ENCODE measurements around the gene KAZN.
A peak's percentile ranks its signal among the peaks of the same experiment; 100 is the strongest.

KAZN gene

DNA sequence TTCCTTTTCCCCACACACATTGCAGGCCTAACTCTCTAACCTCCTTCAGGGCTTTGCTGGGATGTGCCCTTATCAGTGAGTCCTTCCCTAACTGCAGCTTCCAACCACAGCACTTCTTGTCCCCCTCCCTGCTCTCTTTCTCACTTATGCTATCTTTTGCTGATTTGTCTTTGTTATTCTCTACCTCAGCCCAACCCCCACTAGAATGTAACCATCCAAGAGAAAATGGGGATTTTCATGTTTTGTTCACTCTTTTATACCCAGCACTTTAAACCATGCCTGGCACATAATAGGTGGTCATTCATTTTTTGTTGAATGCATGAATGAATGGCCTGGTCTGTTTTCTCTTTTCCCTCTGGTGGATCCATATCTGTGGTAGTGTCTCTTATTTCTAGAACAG, 243.5 kb downstream of the KAZN start:
- no peak for DNase-seq

DNA sequence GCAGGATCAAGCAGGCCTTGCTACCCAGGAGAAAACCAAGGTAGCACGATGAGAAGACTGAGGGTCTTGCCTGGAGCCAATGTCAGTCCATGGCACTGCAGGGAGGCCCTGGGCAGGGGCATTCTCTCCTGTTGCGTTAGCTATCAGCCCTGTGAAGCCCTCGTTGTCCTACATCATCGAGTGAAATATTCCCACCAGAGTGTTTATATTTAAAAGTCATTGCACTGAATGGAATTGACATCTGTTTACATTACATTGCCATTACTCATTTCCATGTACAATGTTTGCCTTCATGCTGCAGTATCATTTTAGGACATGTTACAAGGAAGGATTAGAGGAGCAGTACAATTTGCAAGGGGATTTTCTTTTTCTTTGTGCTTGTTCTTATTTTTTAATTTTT, 243.9 kb downstream of the KAZN start:
- peak; percentile 61 for DNase-seq

DNA sequence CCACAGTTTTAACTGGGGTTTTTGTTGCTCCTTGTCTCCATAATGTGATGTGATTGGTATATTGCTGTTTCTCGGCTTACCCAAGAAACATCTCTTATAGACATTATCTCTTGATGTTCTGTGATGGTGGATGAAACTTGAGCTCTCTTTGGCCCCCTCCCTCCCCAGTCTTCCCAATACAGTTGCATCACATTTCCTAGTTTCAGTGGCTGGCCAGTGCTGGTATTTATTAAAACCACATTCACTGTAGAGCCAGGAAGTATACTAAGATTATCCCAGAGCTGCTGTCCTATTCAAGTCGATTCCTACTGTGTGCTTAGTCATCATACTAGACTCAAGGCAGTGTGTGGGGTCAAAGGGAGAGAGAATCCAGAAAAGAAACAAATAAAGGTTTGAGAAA, 244.4 kb downstream of the KAZN start:
- DNase-seq = peak; percentile 66

DNA sequence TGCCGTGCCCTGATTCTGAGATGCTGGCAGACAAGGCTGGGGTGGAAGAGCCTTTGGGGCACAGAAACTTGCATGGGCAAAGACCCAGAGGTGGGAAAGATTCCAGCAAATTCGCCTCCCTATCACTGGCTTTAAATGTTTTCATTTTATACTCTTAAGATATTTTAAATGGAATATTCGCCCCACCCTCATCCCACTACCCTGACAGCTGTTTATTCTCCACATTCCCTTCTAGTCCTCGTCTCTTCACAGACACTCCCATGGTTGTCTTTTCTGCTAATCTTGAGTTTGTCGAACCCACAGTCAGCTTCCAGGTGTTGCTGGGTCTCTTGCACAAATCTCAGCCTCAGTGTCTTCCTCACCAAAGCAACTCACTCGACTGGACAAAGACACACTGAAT, 245.0 kb downstream of the KAZN start:
- no peak for DNase-seq

DNA sequence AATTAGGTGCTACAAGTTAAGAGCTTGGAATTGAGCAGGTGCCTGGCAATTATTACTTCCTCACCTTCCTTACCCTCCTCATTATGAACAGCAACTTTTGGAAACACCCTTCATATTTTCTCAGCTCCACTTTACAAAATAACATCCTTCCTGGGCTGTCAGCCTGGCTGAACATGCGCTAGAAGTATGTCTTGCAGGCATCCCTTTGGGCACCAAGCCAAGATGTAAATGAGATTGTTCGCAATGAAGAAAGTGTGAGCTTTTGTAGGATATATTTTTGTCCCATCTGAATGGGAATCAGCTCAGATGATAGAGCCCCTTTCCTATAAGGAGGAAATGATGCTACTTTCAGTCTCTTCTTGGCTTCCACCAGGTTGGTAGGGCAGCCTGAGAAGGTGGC, 245.9 kb downstream of the KAZN start:
- DNase-seq = no peak

DNA sequence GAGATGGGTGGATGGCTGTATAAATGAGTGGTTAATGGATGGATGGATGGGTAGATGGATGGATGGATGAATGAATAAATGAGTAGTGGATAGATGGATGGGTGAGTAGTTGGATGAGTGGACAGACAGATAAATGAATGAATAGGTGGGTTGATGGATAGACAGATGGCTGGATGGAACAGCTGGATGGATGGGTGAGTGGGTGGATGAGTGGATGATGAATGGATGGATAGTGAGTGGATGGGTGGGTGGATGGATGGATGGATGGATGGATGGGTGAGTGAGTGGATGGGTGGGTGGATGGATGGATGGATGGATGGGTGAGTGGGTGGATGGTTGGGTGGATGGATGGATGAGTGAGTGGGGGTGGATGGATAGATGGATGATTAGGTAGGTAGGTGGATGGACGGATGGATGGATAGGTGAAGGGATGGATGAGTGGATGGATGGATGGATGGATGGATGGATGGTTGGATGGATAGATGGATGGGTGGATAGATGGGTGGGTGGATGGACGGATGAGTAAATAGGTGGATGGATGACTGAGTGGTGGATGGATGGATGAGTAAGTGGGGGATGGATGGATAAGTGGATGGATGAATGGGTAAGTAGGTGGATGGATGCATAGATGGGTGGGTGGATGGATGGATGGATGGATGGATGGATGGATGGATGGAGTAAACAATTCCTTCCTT, 246.6 kb downstream of the KAZN start:
- no peak for DNase-seq

DNA sequence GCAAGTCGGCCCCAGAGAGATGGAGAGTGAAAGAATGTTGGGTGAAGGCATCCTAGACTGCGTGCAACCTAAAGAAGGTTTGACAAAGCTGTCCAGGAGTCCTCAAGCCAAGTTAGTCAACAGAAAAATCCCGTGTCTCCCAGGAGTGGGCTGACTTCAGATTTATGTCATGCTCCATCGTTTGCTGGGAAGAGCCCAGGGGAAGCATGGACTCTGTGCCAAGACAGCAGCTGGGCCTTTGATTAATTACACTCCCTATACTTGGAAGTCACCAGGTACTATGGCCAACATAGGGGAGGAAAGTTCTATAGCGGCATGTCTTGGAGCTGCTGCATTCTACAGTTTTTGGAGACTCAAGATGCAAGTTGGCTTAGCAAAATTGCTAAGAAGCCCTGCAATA, 247.4 kb downstream of the KAZN start:
- no peak for DNase-seq

DNA sequence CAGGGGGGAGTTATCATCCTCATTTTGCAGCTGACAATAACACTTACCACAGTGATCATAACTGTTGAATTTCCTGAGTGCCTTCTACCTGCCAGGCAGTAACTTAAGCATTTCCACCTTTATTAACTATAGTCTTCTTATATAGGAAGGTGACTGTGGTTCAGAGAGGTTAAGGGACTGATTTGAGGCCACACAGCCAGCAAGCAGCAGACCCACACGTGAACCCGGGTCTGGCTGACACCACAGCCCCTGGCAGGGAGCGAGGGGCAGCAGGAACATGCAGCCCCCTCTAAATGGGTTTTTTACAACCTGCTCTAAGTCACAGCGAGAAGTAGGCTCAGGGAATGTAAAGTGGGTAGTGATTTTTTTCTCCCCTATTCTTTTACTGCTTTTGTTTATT, 248.2 kb downstream of the KAZN start:
- DNase-seq = no peak

DNA sequence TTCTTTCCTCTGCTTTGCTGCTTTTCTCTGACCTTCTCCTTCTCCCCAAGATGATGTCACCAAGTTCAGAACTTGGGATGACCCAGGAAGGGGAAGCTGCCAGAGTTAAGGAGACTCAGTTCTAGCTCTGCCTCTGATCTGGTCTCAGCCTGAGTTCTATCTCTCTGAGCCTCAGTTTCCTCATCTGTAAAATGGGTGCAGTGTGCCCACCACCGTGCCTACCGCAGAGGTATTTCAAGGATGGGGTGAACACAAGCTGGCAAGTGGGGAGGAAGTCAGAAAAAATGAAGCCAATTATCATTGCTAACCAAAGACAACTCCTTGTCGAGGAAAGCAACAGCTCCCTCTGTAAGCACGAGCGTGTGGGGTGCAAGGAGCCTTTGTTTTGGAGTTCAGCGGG, 249.7 kb downstream of the KAZN start:
- DNase-seq = no peak

DNA sequence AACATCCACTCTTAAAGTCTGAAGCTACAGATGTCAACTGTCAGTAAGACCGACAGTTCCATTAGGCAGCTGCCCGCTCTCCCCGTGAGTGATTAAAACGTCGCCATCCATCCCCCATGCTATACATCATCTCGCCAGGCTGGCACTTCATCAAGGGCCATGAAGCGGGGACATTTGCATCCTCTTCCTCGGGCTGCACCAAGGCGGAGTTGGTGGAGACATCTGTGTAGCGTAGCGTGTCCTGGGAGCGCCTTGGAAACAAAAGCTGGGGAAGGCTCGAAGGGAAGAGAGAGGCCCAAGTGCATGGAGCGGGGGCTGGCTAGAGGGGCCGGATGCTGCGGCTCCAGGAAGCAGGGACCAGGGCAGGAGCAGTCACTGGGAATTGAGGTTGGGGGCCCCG, 250.1 kb downstream of the KAZN start:
- DNase-seq = no peak

DNA sequence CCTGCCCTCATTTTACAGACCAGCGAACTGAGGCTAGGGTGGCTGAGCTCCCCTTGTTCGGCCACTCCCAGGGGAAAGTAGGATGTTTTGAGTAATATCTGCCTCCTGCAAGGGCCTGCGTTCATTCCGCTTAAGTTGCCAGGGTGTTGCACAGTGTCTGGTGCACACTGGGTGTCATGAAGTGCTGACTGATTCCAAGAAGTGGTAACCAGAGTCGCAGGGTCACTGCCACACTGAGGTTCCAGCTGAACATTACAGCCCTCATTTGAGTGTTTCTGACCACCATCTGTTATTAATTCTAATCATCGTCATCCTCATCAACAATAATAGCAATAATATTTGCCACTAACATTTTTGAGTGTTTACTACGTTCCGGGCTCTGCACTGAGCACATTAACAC, 250.6 kb downstream of the KAZN start:
- DNase-seq = no peak

DNA sequence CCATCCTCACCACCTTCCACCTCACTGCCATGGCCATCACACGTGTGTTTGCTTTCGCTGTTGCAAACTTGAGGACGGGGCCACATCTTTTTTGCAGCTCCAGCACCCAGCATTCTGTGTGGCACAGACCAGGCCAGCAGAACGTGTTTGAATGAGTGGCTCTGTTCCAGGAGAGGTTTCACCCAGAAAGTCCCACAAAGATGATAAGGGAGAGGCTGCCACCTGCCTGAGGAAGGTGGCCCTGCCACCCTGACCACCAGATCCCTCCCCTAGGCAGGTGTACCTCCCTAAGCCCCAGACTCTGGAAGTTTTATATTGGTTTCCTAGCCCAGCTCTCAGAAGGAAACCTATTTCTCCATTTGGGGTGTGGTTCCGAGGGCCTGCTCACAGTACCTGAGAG, 252.1 kb downstream of the KAZN start:
- no peak for DNase-seq

DNA sequence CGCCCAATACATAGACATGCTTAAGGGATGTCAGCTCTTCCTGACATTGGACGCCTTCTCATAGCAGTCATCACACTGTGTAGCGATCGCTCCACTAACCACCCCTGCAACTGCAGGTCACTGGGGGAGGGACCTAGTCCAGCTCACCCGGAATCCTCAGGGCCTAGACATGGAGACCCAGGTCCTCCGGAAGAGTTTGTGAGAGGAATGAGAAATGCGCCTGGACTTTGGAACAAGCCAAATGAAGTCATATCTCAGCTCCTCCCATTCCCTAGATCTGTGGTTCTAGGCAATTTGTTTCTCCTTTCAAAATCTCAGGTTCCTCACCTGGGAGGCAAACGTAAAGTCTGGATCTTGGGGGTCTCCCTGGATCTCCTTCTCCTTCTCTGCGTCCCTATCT, 253.3 kb downstream of the KAZN start:
- DNase-seq = no peak

DNA sequence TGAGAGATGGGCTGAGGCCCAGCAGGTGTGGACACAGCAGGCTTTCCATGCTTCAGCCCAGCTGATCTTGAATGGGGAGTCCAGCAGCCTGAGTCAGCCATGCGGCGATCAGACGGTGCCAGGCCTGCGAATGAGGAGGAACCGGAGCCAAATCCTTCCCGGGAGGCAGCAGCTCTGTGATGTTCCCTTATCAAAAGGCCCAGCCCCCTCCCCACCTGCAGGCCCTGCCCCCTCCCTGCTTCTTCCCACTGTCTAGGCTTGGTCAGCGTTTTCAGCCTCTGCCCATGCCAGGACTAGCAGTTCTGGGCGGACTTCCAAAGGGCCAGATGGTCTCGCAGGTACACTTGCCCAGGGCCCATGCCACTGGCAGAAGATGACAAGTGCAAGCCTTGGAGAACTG, 253.8 kb downstream of the KAZN start:
- no peak for DNase-seq

DNA sequence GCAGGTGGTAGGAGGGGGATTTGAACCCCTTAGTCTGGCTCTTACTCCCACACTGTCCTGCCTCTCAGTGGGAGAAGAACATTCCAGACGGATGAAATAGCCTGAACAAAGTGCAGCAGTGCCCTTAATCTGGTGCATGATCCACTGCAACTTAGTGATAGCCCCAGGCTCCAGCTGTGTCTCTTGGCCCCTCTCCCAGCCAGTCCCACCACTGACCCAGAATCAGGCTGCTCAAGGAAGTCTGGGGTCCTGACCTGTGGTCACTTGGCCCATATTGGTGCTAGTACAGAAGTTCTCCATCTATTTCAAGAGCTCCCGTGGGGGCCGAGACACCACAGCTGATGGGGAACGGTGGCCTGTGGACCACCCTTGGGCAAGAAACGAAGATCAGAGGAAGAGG, 255.0 kb downstream of the KAZN start:
- DNase-seq = no peak

DNA sequence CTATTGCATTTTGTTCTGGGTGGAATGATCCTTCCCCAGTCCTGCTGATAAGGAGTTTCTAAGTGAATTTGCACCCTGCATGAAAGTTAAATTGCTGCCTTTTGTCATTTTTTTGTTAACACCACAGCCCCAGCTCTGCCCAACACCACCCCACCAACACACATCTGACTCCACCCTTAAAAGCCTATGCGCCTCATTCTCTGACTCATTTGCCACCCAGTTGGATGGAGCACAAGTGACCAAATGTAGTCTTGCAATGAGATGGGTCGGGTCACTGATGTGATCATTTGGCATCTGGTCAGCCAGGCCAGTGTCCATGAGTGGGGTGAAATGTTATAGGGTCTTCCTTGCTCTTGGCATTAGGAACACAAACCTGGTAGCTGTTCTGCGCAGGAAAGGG, 256.8 kb downstream of the KAZN start:
- DNase-seq = no peak

DNA sequence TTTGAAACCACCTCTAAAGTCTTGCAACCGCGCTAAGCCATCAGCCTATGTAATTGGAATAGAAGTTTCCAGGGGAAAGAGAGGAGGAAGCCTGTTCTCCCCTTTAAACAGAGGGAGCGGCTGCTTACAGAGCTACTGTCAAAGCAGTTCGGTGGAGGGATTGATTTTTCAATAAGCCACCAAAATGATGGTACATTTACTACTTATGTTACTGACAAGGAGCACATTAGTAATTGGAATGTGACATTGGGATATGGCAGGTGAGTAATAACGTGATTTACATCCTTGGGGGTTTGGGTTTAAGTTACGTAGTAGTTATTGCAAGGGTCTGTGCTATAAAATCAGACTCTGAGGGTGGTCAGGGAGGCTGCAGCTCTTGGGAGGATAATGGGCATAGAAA, 257.3 kb downstream of the KAZN start:
- DNase-seq = no peak

DNA sequence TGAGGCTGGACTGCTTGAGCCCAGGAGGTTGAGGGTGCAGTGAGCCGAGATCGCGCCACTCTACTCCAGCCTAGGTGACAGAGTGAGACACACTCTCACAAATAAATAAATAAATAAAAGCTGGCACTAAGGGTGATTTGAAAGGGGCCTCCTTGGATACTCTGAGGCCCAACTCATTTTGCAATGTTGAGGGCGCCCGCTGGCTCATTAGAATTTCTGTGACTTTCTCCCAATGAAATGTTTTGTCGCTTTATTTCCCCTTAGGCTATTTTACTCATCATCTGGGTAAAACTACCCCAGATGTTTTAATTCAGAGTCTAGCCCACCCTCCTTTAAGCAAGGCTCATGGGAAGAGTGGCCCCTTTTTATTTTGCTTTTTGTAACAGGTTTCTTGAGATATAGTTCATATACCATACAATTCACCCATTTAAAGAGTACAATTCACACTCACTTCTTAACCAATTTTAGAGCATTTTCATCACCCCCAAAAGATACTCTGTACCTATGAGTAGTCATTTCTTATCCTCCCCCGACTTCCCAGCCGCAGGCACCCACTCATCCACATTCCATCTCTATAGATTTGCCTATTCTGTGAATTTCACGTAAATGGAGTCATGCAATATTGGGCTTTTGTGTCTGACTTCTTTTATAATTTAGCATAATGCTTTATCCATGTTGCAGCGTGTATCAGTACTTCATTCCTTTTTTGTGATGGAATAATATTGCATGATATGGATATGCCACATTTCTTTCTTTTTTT, 259.1 kb downstream of the KAZN start:
- no peak for DNase-seq

DNA sequence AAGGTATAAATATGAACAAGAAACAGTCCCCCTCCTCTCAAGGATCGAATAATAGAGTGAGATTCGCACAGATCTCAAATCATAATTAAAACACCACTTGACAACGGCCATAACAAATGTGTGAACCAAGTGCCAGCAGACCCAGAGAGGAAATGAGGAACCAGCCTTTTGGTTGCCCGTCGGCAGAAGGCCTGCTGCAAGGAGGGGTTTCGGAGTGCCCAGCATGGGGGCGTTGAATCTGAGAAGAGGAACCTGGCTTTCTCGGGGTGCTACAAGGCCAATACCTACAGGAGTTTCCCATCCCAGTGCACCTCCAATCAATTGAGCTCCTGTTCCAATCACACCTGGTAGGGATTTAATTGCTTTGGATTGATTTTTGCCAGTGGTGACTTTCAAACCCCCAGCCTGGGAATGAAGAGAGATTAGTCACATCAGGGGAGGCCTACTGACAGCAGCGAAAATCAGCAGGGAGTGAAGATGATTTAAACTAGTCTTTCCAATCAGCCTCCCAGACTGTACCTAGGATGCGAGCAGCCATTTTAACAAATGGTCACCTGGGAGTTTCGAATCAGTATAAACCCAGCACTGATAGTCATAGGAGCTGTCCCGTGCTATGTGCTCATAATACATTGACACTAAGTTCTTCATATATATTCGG, 263.8 kb downstream of the KAZN start:
- DNase-seq = no peak

DNA sequence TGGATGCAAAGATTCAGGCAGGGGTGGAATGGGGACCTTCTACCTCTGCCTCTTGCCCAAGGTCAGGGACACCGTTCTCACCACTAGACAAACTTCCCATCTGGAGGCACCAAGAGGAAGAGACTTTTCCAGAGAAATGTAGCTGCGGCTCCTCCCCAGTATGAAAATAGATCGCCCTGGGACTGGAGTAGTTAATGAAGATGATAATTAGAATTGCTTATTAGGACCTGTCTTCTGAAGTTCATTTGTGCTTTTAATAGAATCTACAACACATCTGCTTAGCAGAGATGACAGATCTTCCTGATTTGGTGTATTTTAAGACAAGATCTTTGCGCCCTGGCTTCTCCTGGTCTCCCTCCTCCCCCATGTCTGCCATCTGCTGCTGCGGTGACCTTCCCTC, 266.6 kb downstream of the KAZN start:
- no peak for DNase-seq

DNA sequence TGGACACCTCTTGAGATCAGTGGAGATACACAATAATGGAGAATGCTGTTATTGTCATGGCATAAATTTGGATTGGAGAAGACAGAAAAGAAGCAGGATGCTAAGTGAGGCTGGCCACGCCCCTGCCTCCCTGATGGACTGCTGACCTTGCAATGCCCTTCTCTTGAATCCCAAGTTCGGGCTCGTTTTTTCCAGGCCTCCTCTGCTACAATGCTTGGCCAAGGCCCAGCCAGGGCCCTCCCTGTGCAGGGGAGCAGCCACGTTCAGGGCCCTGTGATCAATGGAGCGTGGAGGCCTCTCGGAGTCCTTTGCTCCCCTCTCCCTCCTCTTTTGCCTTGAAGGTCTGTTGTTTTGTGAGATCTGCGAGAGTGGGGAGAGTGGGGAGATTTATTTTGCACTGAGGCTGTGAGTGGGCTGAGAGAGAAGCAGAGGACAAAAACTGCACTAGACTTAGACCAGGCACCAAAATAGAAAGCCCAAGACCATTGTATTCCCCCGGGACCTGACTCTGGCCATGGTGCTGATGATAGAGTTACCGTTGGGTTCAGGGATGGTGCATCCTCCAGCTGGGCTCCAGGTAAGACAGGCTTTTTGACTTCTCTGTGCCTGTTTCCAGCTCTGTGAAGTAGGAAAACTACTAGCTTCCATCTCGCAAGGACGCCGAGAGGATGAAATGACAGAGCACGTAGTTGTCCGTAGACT, 268.6 kb downstream of the KAZN start:
- DNase-seq = no peak

DNA sequence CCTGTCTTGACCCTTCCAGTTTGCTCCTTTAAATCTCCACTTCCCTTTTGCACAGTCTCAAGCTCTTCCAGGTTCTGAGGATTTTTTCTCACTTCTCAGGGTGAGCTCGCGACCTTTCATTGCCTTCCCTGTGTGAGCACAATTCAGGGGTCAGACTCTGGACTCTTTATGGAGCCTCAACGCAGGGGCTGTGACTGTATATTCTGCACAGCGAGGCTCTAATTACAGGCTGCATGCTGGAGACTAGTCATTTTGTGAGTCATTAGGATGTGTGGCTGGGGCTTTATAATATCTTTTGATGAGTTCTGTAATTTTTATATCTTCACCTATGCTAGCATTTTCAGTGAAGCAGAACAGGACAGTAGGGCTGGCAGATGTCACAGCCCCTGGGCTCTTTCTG, 270.7 kb downstream of the KAZN start:
- no peak for DNase-seq

DNA sequence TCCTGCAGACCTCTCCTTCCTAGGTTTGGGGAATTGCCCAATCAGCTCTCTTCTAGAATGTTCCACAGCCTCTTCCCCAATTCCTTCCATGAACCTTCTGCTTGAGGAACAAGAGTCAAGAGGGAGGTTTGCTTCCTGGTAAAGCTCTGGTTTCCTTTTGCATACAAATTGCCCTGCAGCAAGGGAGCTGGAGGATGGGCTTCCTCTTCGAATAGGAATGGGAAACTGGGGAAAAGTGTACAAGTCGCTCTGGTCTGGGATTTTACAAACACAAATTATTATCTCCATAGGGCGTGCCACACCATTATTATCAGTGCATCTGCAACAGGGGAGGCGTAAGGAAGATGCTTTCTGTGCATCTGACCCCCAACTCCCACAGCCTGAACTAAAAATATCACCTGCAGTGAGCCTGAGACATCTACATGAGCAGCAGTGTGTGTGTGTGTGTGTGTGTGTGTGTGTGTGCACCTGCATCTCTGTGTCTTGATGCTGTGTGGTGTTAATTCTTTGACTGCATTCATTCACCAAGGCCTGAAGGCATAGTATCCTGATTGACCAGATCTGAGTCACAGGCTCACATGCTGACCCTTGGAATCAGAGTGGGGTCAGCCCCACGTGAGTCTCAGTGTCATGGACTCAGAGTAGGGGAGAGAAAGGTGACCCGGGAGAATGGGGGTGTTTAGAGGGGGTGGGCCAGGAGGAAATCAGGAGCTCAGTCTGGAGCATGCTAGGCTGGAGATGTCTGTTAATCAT, 272.9 kb downstream of the KAZN start:
- DNase-seq = no peak
